NK-92 (cell line): ENCODE results near the gene DUSP2.

Source experiments
- DNase-seq: peaks from one replicate; lab custom pipeline; 2025; ENCODE audit not compliant: unreplicated experiment; lab: John Stamatoyannopoulos, UW

The DUSP2 gene

GRCh38 chr2:96115631-96116423 is 29.4 kb downstream of the DUSP2 start:
- DNase-seq, result no peak

- no peak for DNase-seq
Measured at GRCh38 chr2:96114903-96115581, 30.2 kb downstream of the DUSP2 start.

GRCh38 chr2:96114546-96114902 is 30.7 kb downstream of the DUSP2 start:
- DNase-seq, result no peak

- no peak for DNase-seq
Measured at GRCh38 chr2:96113951-96114350, 31.3 kb downstream of the DUSP2 start.

- DNase-seq, result no peak
Measured at GRCh38 chr2:96113367-96113677, 31.9 kb downstream of the DUSP2 start.

- DNase-seq, result no peak
Measured at GRCh38 chr2:96112501-96113366, 32.5 kb downstream of the DUSP2 start.

- no peak for DNase-seq
Measured at GRCh38 chr2:96111823-96112500, 33.3 kb downstream of the DUSP2 start.

GRCh38 chr2:96111257-96111640 is 34.0 kb downstream of the DUSP2 start:
- no peak for DNase-seq

- no peak for DNase-seq
Measured at GRCh38 chr2:96110621-96111256, 34.5 kb downstream of the DUSP2 start.

GRCh38 chr2:96109931-96110511 is 35.2 kb downstream of the DUSP2 start:
- DNase-seq, result no peak

GRCh38 chr2:96109361-96109680 is 35.9 kb downstream of the DUSP2 start:
- DNase-seq, result no peak

GRCh38 chr2:96108541-96109360 is 36.5 kb downstream of the DUSP2 start:
- no peak for DNase-seq

- no peak for DNase-seq
Measured at GRCh38 chr2:96108151-96108540, 37.1 kb downstream of the DUSP2 start.

GRCh38 chr2:96107708-96108065 is 37.6 kb downstream of the DUSP2 start:
- no peak for DNase-seq

GRCh38 chr2:96106991-96107707 is 38.1 kb downstream of the DUSP2 start:
- DNase-seq, result no peak

GRCh38 chr2:96105994-96106715 is 39.1 kb downstream of the DUSP2 start:
- DNase-seq, result no peak

- DNase-seq, result no peak
Measured at GRCh38 chr2:96105152-96105915, 39.9 kb downstream of the DUSP2 start.

GRCh38 chr2:96104487-96104861 is 40.8 kb downstream of the DUSP2 start:
- DNase-seq, result no peak
